GM12892 (cell line): ENCODE data around the gene NKAIN4.

Experiments used
- POLR2A ChIP-seq: IDR thresholded peaks from 2 replicates; pipeline ENCODE4 v1.6.1; 2011; ENCODE audit warnings: low read depth, low read length, control low read depth
- POLR2AphosphoS5 ChIP-seq: IDR thresholded peaks from 2 replicates; pipeline ENCODE4 v1.6.1; 2011; ENCODE audit warnings: low read depth, low read length, control low read depth

DNA sequence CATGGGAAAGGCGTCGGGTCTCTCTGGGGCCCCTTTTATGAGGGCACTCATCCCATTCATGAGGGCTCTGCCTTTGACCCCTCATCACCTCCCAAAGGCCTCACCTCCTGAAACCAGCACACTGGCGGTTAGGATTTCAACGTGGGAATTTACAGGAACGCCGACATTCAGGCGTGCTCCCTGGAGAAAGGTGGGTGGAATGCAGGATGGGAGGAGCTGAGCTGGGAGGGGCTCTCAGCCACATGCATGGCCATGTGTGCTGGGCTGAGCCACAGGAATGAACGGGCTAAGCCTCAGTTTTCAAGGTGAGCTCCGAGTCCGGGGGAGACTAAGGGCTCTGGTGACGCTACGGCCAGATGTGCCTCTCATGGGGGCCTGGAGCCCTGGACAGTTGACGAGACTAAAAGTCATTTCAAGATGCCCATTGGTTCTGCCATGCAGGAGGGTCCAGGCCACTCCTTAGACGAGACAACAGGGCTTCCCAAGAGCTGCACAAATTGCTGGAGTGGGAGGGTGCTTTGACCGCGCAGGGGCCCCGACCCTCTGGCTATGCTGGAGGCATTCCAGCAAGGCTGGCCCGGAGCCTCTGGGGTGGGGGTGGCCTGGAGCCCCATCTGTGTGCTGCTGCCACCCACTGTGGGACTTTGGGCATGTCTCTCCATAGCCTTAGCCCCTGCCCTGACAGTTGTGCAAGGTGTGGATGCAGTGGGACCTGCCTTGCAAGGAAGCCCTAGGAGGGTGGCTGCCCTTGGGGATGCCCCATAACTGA lies 14.6 kb upstream of the NKAIN4 start:
- TF ChIP-seq POLR2AphosphoS5 (no peak), POLR2A (no peak)
